ENCODE results near the gene CCDC106. TPM values are rescaled to one million over a fixed set of nuclear protein-coding genes. Genes with fewer than 3 reads are reported as not detected.
A peak's percentile ranks its signal among the peaks of the same experiment; 100 is the strongest.

The CCDC106 gene
- total and polyA plus RNA-seq, 4 donors: 7.2 to 19.0 (median 10.5) TPM

DNA sequence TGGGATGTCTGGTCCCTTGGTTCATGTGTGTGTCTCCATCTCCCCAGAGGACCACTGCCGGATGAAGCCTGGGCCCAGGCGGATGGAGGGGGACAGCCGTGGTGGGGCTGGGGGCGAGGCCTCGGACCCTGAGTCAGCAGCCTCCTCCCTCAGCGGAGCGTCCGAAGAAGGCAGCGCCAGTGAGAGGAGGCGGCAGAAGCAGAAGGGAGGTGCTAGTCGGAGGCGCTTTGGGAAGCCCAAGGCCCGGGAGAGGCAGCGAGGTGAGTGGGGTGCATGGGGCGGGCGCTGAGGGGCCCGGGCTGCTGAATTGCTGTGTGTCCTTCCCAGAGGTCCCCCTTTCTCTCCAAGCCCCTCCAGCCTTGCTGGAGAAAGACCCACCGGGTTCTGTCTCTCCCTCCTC lies 3.2 kb downstream of the CCDC106 start:
- Histone ChIP-seq H3K27me3 (ENCODE audit: control insufficient read depth in 1 of 2, insufficient read depth in 2 of 2, low read length in 1 of 2) (no peaks in the 10 kb centered on the region), H3K4me1 (ENCODE audit: control insufficient read depth in 1 of 2, insufficient read depth in 2 of 2, low read length in 2 of 2) (peaks cover 0 to 3% of the 10 kb centered on the region in 2 donors), H3K27ac (ENCODE audit: low read depth in 1 of 2, low read length in 2 of 2) (no peak overlapping the region), H3K4me3 (ENCODE audit: low read length in 2 of 2) (no peak overlapping the region), H3K36me3 (ENCODE audit: control insufficient read depth in 1 of 2, insufficient read depth in 2 of 2, low read length in 1 of 2) (no peaks in the 10 kb centered on the region), H3K9me3 (ENCODE audit: control insufficient read depth, low read length) (no peaks in the 10 kb centered on the region)
- ATAC-seq (ENCODE audit: low FRiP score) (no peak), DNase-seq (no peak)
- WGBS, 2 donors: 81 to 84% methylated on average over 13 to 18 of the region's 18 CpGs
- intact Hi-C loops (cut with DNase I): loop anchor here in 1 of 2 donors (10.0 kb wide), 1 partner anchor 474 kb away; the partner anchor contains the start of gene ZNF787

DNA sequence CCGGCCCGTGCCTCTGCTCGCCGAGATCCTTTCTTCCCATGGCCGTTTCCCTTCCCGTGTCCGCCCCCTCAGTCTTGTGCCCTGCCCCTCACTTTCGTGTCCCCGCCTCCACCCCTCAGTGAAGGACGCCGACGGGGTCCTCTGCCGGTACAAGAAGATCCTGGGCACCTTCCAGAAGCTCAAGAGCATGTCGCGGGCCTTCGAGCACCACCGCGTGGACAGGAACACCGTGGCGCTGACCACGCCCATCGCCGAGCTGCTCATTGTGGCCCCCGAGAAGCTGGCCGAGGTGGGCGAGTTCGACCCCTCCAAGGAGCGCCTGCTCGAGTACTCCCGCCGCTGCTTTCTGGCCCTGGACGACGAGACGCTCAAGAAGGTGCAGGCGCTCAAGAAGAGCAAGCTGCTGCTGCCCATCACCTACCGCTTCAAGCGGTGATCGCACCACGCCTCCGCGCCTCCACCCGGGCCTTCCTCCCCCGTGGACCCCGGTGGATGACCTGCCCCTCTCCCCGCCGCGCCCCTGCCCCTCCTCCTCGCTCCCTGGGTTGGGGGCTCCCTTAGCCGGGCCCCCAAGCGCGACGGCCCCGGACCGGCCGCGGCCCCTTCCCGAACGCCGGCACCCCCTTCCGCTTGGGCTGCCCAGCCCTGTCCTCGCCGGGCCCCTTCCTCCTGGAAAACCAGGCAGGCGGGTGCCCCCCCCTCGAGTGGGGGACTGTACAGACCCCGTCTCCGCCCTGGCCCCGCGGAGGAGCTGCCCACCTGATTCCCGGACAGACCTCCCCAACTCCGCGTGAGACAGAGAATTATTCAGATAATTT lies 4.5 kb downstream of the CCDC106 start:
- WGBS, 2 donors: 69 to 73% methylated on average over 67 to 71 of the region's 71 CpGs
- no peaks in the 10 kb centered on the region for H3K9me3 ChIP-seq (ENCODE audit: control insufficient read depth, low read length)
- peaks cover 0 to 6% of the 10 kb centered on the region in 2 donors for H3K4me1 ChIP-seq (ENCODE audit: control insufficient read depth in 1 of 2, insufficient read depth in 2 of 2, low read length in 2 of 2)
- no peaks in the 10 kb centered on the region for H3K27me3 ChIP-seq (ENCODE audit: control insufficient read depth in 1 of 2, insufficient read depth in 2 of 2, low read length in 1 of 2)
- intact Hi-C loops (cut with DNase I): loop anchor here in 1 of 2 donors (10.0 kb wide), 1 partner anchor 472 kb away; the partner anchor contains the start of gene ZNF787
- H3K36me3 ChIP-seq (ENCODE audit: control insufficient read depth in 1 of 2, insufficient read depth in 2 of 2, low read length in 1 of 2): no peaks in the 10 kb centered on the region
- ATAC-seq (ENCODE audit: low FRiP score) (no peak), DNase-seq (no peak)
- H3K4me3 ChIP-seq (ENCODE audit: low read length in 2 of 2): no peak overlapping the region
- no peak overlapping the region for H3K27ac ChIP-seq (ENCODE audit: low read depth in 1 of 2, low read length in 2 of 2)

DNA sequence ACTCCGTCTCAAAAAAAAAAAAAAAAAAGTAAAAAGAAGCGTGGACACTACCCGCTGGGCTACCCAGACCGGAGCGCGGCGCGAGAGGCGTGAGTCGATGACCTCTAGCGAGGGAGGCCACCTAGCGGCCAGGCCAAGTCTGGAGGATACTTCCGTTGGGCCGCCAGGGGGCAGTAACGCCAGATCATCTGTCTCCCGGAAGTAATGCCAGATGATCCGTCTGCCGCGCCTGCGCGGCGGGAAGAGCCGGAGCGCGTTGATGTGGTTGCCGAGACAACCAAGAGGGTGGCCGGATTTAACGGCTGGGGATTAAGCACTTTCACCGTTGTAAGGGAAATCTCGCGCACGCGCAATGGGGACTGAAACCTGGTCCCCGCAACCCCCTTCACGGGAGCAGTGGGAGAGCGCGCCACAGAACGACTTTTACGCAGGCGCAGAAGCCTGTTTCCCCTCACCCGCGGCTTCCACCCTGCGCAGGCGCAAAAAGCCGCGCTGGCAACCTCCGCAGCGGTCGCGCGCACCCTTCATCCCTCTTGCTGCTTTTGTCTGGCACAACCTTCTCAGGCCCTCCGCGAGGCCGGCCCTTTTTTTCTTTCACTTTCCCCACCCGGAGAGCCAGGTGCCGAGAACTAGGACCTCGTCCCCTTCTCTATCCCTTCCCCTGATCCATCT lies 5.8 kb downstream of the CCDC106 start:
- ATAC-seq (ENCODE audit: low FRiP score) (peak; percentile 90), DNase-seq (peak; percentile 99 to 100)
- Histone ChIP-seq H3K4me1 (ENCODE audit: control insufficient read depth in 1 of 2, insufficient read depth in 2 of 2, low read length in 2 of 2) (peaks cover 0 to 6% of the 10 kb centered on the region in 2 donors), H3K4me3 (ENCODE audit: low read length in 2 of 2) (peak overlapping the region; percentile 4 to 19), H3K9me3 (ENCODE audit: control insufficient read depth, low read length) (no peaks in the 10 kb centered on the region), H3K36me3 (ENCODE audit: control insufficient read depth in 1 of 2, insufficient read depth in 2 of 2, low read length in 1 of 2) (no peaks in the 10 kb centered on the region), H3K27me3 (ENCODE audit: control insufficient read depth in 1 of 2, insufficient read depth in 2 of 2, low read length in 1 of 2) (no peaks in the 10 kb centered on the region), H3K27ac (ENCODE audit: low read depth in 1 of 2, low read length in 2 of 2) (peak overlapping the region in 1 of 2 donors; percentile 97)
- intact Hi-C loops (cut with DNase I): loop anchor here in 1 of 2 donors (1.0 to 10.0 kb wide), 2 partner anchors 22 to 471 kb away; partner anchors contain the start of genes EPN1 and ZNF787
- WGBS, 2 donors: 0% methylated on average over 48 to 57 of the region's 57 CpGs

GRCh38 chr19:55654323-55654867 lies 6.4 kb downstream of the CCDC106 start:
- Histone ChIP-seq H3K4me1 (ENCODE audit: control insufficient read depth in 1 of 2, insufficient read depth in 2 of 2, low read length in 2 of 2) (peaks cover 0 to 6% of the 10 kb centered on the region in 2 donors), H3K4me3 (ENCODE audit: low read length in 2 of 2) (peak overlapping the region; percentile 39 to 57), H3K36me3 (ENCODE audit: control insufficient read depth in 1 of 2, insufficient read depth in 2 of 2, low read length in 1 of 2) (no peaks in the 10 kb centered on the region), H3K27ac (ENCODE audit: low read depth in 1 of 2, low read length in 2 of 2) (peak overlapping the region in 1 of 2 donors; percentile 97), H3K27me3 (ENCODE audit: control insufficient read depth in 1 of 2, insufficient read depth in 2 of 2, low read length in 1 of 2) (no peaks in the 10 kb centered on the region), H3K9me3 (ENCODE audit: control insufficient read depth, low read length) (no peaks in the 10 kb centered on the region)
- intact Hi-C loops (cut with DNase I): loop anchor here in 1 of 2 donors (1.0 to 10.0 kb wide), 2 partner anchors 21 to 470 kb away; partner anchors contain the start of genes EPN1 and ZNF787
- WGBS, 2 donors: 0% methylated on average over 52 of the region's 52 CpGs
- ATAC-seq (ENCODE audit: low FRiP score) (peak; percentile 94), DNase-seq (peak; percentile 99 to 100)

- no peaks in the 10 kb centered on the region for H3K36me3 ChIP-seq (ENCODE audit: control insufficient read depth in 1 of 2, insufficient read depth in 2 of 2, low read length in 1 of 2)
- 0 to 1% methylated on average over 61 to 95 of the region's 95 CpGs for WGBS, 2 donors
- peak; percentile 97 to 99 for DNase-seq
- H3K4me3 ChIP-seq (ENCODE audit: low read length in 2 of 2): peak within 1 kb of the TSS; percentile 70 to 88
- peaks cover 0 to 6% of the 10 kb centered on the region in 2 donors for H3K4me1 ChIP-seq (ENCODE audit: control insufficient read depth in 1 of 2, insufficient read depth in 2 of 2, low read length in 2 of 2)
- intact Hi-C loops (cut with DNase I): loop anchor here in 1 of 2 donors (1.0 to 10.0 kb wide), 2 partner anchors 20 to 470 kb away; partner anchors contain the start of genes EPN1 and ZNF787
- no peaks in the 10 kb centered on the region for H3K27me3 ChIP-seq (ENCODE audit: control insufficient read depth in 1 of 2, insufficient read depth in 2 of 2, low read length in 1 of 2)
- H3K27ac ChIP-seq (ENCODE audit: low read depth in 1 of 2, low read length in 2 of 2): peak within 1 kb of the TSS; percentile 29 to 97
- peak; percentile 86 for ATAC-seq (ENCODE audit: low FRiP score)
- H3K9me3 ChIP-seq (ENCODE audit: control insufficient read depth, low read length): no peaks in the 10 kb centered on the region
Observed at GRCh38 chr19:55654868-55655647, 7.0 kb downstream of the CCDC106 start, which contains the start of gene U2AF2. U2AF2 (plus strand) TSS chr19:55655035; CDS start chr19:55655105, 70 bp downstream.

GRCh38 chr19:55655648-55656040 lies 7.6 kb downstream of the CCDC106 start:
- Histone ChIP-seq H3K27me3 (ENCODE audit: control insufficient read depth in 1 of 2, insufficient read depth in 2 of 2, low read length in 1 of 2) (no peaks in the 10 kb centered on the region), H3K9me3 (ENCODE audit: control insufficient read depth, low read length) (no peaks in the 10 kb centered on the region), H3K4me3 (ENCODE audit: low read length in 2 of 2) (peak overlapping the region; percentile 70 to 88), H3K4me1 (ENCODE audit: control insufficient read depth in 1 of 2, insufficient read depth in 2 of 2, low read length in 2 of 2) (peaks cover 0 to 6% of the 10 kb centered on the region in 2 donors), H3K36me3 (ENCODE audit: control insufficient read depth in 1 of 2, insufficient read depth in 2 of 2, low read length in 1 of 2) (no peaks in the 10 kb centered on the region), H3K27ac (ENCODE audit: low read depth in 1 of 2, low read length in 2 of 2) (peak overlapping the region in 1 of 2 donors; percentile 16)
- DNase-seq (no peak), ATAC-seq (ENCODE audit: low FRiP score) (no peak)
- 0% methylated on average over 19 of the region's 19 CpGs for WGBS, 2 donors
- intact Hi-C loops (cut with DNase I): loop anchor here in 1 of 2 donors (10.0 kb wide), 1 partner anchor 469 kb away; the partner anchor contains the start of gene ZNF787

- Histone ChIP-seq H3K4me1 (ENCODE audit: control insufficient read depth in 1 of 2, insufficient read depth in 2 of 2, low read length in 2 of 2) (peaks cover 0 to 6% of the 10 kb centered on the region in 2 donors), H3K27me3 (ENCODE audit: control insufficient read depth in 1 of 2, insufficient read depth in 2 of 2, low read length in 1 of 2) (no peaks in the 10 kb centered on the region), H3K4me3 (ENCODE audit: low read length in 2 of 2) (no peak overlapping the region), H3K9me3 (ENCODE audit: control insufficient read depth, low read length) (no peaks in the 10 kb centered on the region), H3K27ac (ENCODE audit: low read depth in 1 of 2, low read length in 2 of 2) (no peak overlapping the region), H3K36me3 (ENCODE audit: control insufficient read depth in 1 of 2, insufficient read depth in 2 of 2, low read length in 1 of 2) (peaks cover 0 to 2% of the 10 kb centered on the region in 2 donors)
- no peak for DNase-seq
- WGBS, 2 donors: 60 to 62% methylated on average over 7 of the region's 7 CpGs
- intact Hi-C loops (cut with DNase I): loop anchor here in 1 of 2 donors (10.0 kb wide), 1 partner anchor 468 kb away; the partner anchor contains the start of gene ZNF787
- no peak for ATAC-seq (ENCODE audit: low FRiP score)
Observed at GRCh38 chr19:55656552-55656951, 8.5 kb downstream of the CCDC106 start.

All from aorta (tissue), 5 donors.